Measurements from ENCODE around the gene WEE1. TPM values are rescaled to one million over a fixed set of nuclear protein-coding genes. Genes with fewer than 3 reads are reported as not detected.

Gene WEE1
- total and polyA plus RNA-seq, 2 experiments from 2014 or later = 50.7 to 149 TPM

DNA sequence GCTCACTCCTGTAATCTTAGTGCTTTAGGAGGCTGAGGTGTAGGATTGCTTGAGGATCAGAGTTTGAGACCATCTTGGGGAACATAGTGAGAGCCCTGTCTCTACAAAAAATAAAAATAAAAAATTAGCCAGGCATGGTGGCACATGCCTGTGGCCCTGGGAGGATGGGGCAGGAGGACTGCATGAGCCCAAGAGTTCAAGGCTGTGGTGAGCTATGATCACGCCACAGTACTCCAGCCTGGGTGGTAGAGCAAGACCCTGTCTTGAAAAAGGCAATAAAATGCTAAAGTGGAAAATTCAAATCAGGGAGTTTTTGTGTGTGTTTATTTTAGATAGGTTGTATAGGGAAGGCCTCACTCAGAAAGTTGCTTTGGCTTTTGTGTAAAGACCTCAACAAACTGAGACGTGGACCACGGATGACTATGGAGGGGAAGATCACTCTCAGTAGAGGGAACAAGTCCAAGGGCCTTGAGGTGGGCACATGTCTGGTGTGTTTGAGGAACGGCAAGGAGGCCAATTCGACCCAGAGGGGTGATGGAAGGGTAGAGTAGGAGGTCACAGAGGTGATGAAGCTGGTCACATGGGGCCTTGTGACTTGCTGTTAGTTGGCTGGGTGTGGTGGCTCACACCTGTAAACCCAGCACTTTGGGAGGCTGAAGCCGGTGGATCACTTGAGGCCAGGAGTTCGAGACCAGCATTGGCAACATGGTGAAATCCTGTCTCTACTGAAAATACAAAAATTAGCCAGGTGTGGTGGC is 35.7 kb downstream of the WEE1 start:
- Histone ChIP-seq H3K27ac (ENCODE audit: low read depth) (no peak overlapping the region), H3K4me1 (ENCODE audit: insufficient read depth) (peaks cover 6% of the 10 kb centered on the region; the same call in 1 of the 2 replicates), H3K27me3 (ENCODE audit: insufficient read depth) (no peaks in the 10 kb centered on the region), H3K36me3 (ENCODE audit: insufficient read depth) (no peaks in the 10 kb centered on the region), H3F3A (replicated peaks; ENCODE audit: low read depth) (peaks cover 4% of the 10 kb centered on the region), H3K79me2 (replicated peaks; ENCODE audit: insufficient read depth) (no peaks in the 10 kb centered on the region), H3K4me2 (no peak overlapping the region), H4K20me1 (replicated peaks; ENCODE audit: insufficient read depth) (no peaks in the 10 kb centered on the region), H3K4me3 (no peak overlapping the region), H3K9me2 (ENCODE audit: insufficient read depth) (no peaks in the 10 kb centered on the region), H2AFZ (no peak overlapping the region)
- H3K4me1 Mint-ChIP-seq = peaks cover 28% of the 10 kb centered on the region
- H3K4me3 Mint-ChIP-seq = no peak overlapping the region
- H3K9me3 Mint-ChIP-seq = peaks cover 3% of the 10 kb centered on the region; the same call in 1 of the 3 replicates
- peaks cover 12% of the 10 kb centered on the region for H3K27me3 Mint-ChIP-seq (ENCODE audit: insufficient read depth, low read depth, poor library complexity)
- ATAC-seq = no peak
- peaks cover 4% of the 10 kb centered on the region; the same call in 1 of the 3 replicates for H3K36me3 Mint-ChIP-seq (ENCODE audit: low read depth)
- no peak for DNase-seq (ENCODE audit: low spot score)
- no peak overlapping the region for H3K27ac Mint-ChIP-seq
- TF ChIP-seq CREB1 (CRISPR knock-in tag; IDR thresholded peaks at IDR 0.05; ENCODE audit: low read depth) (no peak), ZNF114 (CRISPR knock-in tag; IDR thresholded peaks at IDR 0.05) (no peak), EZH2 (IDR thresholded peaks at IDR 0.05; ENCODE audit: low read depth, unreplicated experiment) (no peak), ETS1 (IDR thresholded peaks at IDR 0.05) (no peak), STAT1 (IDR thresholded peaks at IDR 0.05; ENCODE audit: unreplicated experiment) (no peak), EZH2phosphoT487 (IDR thresholded peaks at IDR 0.05; ENCODE audit: unreplicated experiment) (no peak), ZNF331 (CRISPR knock-in tag; IDR thresholded peaks at IDR 0.05; ENCODE audit: low read depth) (no peak), POLR2AphosphoS5 (IDR thresholded peaks at IDR 0.05; ENCODE audit: low read depth) (no peak), NANOG (IDR thresholded peaks at IDR 0.05; ENCODE audit: borderline replicate concordance) (no peak), JUNB (IDR thresholded peaks at IDR 0.05; ENCODE audit: unreplicated experiment) (no peak), ZNF462 (CRISPR knock-in tag; IDR thresholded peaks at IDR 0.05) (no peak)
- TF ChIP-seq, protein P1, sequence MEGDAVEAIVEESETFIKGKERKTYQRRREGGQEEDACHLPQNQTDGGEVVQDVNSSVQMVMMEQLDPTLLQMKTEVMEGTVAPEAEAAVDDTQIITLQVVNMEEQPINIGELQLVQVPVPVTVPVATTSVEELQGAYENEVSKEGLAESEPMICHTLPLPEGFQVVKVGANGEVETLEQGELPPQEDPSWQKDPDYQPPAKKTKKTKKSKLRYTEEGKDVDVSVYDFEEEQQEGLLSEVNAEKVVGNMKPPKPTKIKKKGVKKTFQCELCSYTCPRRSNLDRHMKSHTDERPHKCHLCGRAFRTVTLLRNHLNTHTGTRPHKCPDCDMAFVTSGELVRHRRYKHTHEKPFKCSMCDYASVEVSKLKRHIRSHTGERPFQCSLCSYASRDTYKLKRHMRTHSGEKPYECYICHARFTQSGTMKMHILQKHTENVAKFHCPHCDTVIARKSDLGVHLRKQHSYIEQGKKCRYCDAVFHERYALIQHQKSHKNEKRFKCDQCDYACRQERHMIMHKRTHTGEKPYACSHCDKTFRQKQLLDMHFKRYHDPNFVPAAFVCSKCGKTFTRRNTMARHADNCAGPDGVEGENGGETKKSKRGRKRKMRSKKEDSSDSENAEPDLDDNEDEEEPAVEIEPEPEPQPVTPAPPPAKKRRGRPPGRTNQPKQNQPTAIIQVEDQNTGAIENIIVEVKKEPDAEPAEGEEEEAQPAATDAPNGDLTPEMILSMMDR (conservative IDR thresholded peaks at IDR 0.05; ENCODE audit: low read depth in 2 of 2) = no peak
- TF ChIP-seq, protein P2, sequence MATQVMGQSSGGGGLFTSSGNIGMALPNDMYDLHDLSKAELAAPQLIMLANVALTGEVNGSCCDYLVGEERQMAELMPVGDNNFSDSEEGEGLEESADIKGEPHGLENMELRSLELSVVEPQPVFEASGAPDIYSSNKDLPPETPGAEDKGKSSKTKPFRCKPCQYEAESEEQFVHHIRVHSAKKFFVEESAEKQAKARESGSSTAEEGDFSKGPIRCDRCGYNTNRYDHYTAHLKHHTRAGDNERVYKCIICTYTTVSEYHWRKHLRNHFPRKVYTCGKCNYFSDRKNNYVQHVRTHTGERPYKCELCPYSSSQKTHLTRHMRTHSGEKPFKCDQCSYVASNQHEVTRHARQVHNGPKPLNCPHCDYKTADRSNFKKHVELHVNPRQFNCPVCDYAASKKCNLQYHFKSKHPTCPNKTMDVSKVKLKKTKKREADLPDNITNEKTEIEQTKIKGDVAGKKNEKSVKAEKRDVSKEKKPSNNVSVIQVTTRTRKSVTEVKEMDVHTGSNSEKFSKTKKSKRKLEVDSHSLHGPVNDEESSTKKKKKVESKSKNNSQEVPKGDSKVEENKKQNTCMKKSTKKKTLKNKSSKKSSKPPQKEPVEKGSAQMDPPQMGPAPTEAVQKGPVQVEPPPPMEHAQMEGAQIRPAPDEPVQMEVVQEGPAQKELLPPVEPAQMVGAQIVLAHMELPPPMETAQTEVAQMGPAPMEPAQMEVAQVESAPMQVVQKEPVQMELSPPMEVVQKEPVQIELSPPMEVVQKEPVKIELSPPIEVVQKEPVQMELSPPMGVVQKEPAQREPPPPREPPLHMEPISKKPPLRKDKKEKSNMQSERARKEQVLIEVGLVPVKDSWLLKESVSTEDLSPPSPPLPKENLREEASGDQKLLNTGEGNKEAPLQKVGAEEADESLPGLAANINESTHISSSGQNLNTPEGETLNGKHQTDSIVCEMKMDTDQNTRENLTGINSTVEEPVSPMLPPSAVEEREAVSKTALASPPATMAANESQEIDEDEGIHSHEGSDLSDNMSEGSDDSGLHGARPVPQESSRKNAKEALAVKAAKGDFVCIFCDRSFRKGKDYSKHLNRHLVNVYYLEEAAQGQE (IDR thresholded peaks at IDR 0.05; ENCODE audit: unreplicated experiment) = no peak
